NB4 (cell line): Measurements from ENCODE around the gene EVA1C.
"Not testable (repeated sequence)": the region's sequence is repeated elsewhere in the genome, so short reads cannot be mapped to it uniquely, and the experiment has no call there.

ENCODE experiments used
- DNase-seq: peaks from one replicate; pipeline ENCODE4 v3.0.0; 2010; ENCODE audit warnings: low read depth
- H3K4me3 ChIP-seq: one replicate; pipeline ENCODE4 v1.5.1; 2011; ENCODE audit warnings: mild to moderate bottlenecking, low read depth, low read length, moderate library complexity
- MYC ChIP-seq: IDR thresholded peaks from 2 replicates; pipeline ENCODE4 v1.6.1; 2011; ENCODE audit warnings: low read depth, low read length
- POLR2A ChIP-seq: IDR thresholded peaks from 2 replicates; pipeline ENCODE4 v1.6.1; 2011; ENCODE audit warnings: mild to moderate bottlenecking; ENCODE audit not compliant: insufficient read length; ENCODE audit errors: extremely low read depth
- TF ChIP-seq, protein P1 (sequence below): IDR thresholded peaks from 2 replicates; pipeline ENCODE4 v1.6.1; 2011; ENCODE audit warnings: low read depth, low read length
- TF ChIP-seq, protein P2 (sequence below): IDR thresholded peaks from one replicate; pipeline ENCODE4 v1.5.1; 2012; ENCODE audit warnings: low read depth, low read length

Gene EVA1C, protein sequence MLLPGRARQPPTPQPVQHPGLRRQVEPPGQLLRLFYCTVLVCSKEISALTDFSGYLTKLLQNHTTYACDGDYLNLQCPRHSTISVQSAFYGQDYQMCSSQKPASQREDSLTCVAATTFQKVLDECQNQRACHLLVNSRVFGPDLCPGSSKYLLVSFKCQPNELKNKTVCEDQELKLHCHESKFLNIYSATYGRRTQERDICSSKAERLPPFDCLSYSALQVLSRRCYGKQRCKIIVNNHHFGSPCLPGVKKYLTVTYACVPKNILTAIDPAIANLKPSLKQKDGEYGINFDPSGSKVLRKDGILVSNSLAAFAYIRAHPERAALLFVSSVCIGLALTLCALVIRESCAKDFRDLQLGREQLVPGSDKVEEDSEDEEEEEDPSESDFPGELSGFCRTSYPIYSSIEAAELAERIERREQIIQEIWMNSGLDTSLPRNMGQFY

DNA sequence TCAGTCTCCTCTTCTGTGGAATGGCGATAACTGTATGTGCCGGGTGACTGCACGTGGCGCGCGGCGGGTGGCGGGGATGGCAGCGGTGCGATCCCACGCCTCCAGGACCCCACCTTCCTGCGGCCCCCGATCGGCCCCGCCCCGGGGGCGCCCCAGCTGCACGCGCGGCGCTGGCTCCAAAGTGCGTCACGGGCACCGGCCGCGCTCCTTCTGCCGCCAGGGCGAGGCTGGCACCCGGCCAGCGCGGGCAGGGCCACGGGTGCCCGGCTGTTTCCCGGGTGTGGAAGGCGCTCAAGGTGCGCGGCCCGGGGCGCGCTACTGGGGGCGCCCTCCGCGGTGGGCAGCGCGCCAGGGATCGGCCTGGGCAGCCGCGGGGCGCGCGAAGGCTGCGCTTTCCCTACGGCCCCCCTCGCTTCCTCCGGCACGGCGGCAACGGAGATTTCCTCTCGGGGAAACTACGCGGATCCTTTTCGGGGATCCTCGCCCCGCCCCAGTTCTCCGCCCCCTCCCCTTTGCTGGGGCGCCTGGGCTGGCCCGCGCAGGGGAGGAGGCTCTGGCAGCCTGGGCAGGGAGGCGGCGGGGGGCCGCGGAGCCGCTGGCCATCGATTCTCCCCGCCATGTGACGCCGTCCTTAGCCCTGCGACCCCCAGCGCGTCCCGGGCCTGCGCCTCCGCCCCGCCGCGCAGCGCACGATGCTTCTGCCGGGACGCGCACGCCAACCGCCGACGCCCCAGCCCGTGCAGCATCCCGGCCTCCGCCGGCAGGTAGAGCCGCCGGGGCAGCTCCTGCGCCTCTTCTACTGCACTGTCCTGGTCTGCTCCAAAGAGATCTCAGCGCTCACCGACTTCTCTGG is at the start of gene EVA1C:
Gene EVA1C (plus strand): TSS at position 545 of the 853 bp plus-strand sequence. CDS start 148 bp downstream, at position 693.
- H3K4me3 ChIP-seq, result no peak within 1 kb of the TSS
- TF ChIP-seq, protein P1, sequence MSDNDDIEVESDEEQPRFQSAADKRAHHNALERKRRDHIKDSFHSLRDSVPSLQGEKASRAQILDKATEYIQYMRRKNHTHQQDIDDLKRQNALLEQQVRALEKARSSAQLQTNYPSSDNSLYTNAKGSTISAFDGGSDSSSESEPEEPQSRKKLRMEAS, result no peak
- TF ChIP-seq MYC, result no peak
- TF ChIP-seq, protein P2, sequence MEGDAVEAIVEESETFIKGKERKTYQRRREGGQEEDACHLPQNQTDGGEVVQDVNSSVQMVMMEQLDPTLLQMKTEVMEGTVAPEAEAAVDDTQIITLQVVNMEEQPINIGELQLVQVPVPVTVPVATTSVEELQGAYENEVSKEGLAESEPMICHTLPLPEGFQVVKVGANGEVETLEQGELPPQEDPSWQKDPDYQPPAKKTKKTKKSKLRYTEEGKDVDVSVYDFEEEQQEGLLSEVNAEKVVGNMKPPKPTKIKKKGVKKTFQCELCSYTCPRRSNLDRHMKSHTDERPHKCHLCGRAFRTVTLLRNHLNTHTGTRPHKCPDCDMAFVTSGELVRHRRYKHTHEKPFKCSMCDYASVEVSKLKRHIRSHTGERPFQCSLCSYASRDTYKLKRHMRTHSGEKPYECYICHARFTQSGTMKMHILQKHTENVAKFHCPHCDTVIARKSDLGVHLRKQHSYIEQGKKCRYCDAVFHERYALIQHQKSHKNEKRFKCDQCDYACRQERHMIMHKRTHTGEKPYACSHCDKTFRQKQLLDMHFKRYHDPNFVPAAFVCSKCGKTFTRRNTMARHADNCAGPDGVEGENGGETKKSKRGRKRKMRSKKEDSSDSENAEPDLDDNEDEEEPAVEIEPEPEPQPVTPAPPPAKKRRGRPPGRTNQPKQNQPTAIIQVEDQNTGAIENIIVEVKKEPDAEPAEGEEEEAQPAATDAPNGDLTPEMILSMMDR, result no peak
- DNase-seq, result no peak

DNA sequence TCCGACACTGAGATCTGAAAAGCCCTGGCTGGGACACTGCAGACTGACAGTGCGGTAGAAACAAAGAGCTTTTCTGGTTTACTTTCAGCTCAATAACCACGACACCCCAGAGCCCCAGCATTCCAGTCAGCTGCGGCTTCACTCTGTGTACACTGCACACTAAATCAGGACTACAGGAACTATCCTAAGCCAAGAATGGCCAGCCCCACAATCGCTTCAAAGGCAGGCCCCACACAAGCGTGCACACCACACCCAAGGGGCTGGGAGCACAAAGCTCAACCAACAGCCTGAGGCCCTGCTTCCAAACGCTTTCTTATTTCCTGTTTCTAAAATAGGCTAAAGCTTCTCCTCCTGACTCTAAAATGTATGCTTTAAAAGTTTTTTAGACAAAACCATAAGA is 48.1 kb upstream of the EVA1C start:
- H3K4me3 ChIP-seq, result no peak overlapping the region
- DNase-seq, result no peak
- no peak for TF ChIP-seq MYC
- TF ChIP-seq, protein P1, result no peak

DNA sequence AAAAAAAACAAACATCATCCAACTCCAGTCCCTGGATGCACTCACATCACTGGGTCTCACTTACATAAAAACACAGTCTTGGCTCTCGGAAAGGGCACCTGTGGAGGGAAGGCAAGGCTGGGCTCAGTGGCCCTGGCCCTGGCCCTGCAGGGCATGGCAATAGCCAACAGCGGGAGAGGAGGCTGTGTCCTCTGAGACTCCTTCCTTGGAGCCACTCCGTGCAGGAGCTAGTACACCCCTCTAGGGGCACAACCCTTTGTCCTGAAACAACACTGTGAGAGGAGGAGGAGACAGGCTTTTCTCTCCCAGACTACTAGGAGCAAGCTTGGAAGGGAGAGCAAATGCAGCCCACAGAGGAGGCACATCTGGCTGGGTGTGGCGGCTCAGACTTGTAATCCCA is 47.7 kb upstream of the EVA1C start:
- no peak overlapping the region for H3K4me3 ChIP-seq
- no peak for DNase-seq
- TF ChIP-seq, protein P2, result no peak
- TF ChIP-seq MYC (no peak), POLR2A (no peak)
- TF ChIP-seq, protein P1, result no peak

DNA sequence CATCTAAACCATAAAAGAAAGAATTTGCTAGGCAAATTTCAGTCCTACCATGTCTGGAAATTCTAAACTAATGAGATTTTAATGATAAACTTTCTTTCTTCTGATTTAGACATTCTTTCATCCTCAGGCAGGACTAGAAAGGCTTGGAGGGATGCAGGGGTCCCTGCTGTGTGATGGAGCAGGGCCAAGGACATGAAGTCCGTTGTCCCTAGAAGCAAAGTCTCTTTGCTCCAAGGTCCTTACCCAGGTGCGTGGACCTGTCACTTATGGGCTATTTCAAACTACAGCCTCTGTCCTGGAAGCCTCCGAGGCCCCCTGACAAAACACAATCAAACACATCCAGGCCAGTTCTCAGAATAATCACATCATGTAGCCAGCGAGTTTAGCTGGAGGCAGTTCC is 46.3 kb upstream of the EVA1C start:
- H3K4me3 ChIP-seq, result no peak overlapping the region
- no peak for TF ChIP-seq POLR2A
- TF ChIP-seq MYC, result no peak
- TF ChIP-seq, protein P1, result no peak
- TF ChIP-seq, protein P2, result no peak
- no peak for DNase-seq

DNA sequence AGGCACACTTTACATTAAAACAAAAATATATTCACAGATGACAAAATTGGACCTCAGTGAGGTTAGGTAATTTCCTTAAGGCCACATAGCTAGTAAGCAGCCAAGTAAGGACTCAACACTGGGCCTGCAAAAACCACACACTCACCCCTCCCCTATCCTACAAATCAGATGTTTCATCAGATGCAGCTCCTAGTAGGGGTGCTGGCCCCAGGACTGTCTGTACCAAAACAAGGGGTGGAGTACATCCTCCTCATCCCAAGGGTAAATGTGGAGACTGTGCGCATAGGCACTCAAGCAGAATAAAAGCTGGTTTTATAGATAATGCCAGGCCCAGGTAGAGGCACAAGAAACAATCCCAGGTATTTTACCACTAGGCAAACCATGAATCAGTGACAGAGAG is 45.3 kb upstream of the EVA1C start:
- no peak overlapping the region for H3K4me3 ChIP-seq
- no peak for TF ChIP-seq POLR2A
- TF ChIP-seq, protein P1, result no peak
- no peak for TF ChIP-seq MYC
- TF ChIP-seq, protein P2, result no peak
- no peak for DNase-seq

DNA sequence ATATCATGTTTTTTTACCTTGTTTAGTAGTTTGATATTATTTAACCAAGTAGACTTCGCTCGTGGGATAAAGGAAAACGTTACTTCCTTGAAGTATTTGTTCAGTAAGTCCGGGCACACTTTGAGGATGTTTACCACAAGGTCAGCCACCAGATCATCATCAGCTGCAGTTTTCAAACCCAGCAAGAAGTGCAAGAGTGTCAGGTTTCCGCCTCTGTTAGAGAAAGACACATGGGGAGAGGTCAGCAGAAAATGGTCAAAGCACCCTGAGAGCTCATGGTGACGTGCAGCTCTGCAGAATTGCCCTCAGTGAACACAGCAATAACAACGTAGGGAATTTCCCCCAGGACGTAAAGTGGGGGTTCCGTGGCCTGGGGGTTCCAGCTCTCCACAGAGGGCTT is 44.1 kb upstream of the EVA1C start:
- TF ChIP-seq MYC (no peak), POLR2A (no peak)
- TF ChIP-seq, protein P1, result no peak
- TF ChIP-seq, protein P2, result no peak
- H3K4me3 ChIP-seq, result no peak overlapping the region
- no peak for DNase-seq

DNA sequence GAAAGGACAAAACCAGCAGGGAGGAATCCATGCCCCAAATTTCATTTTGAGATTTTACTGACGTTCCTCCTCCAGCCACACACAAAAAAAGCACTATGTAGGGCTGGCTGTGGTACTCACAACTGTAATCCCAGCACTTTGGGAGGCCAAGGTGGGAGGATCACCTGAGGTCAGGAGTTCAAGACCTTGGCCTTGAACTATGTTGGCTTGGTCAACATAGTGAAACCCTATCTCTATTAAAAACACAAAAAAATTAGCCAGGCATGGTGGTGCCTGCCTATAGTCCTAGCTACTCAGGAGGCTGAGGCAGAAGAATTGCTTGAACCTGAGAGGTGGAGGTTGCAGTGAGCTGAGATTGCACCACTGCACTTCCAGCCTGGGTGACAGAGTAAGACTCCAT is 43.5 kb upstream of the EVA1C start:
- H3K4me3 ChIP-seq, DNase-seq: not testable (repeated sequence)
